Chondrocyte (in vitro differentiated cells): ENCODE measurements around the gene ST6GAL2. TPM values are rescaled to one million over a fixed set of nuclear protein-coding genes. Genes with fewer than 3 reads are reported as not detected.

Source experiments
- DNase-seq: peaks from one replicate; pipeline ENCODE4 v3.0.0; 2021; ENCODE audit warnings: mixed read lengths, low spot score
- H3K27ac Mint-ChIP-seq: one replicate; pipeline ENCODE4 v1.8.0; 2021; ENCODE audit warnings: mild to moderate bottlenecking, moderate library complexity, mixed read lengths; ENCODE audit not compliant: unreplicated experiment
- H3K27me3 Mint-ChIP-seq: 2 replicates; pipeline ENCODE4 v1.8.0; 2021; ENCODE audit warnings: low read depth, mixed read lengths
- H3K36me3 Mint-ChIP-seq: 2 replicates; pipeline ENCODE4 v1.8.0; 2021; ENCODE audit warnings: low read depth, mixed read lengths
- H3K4me1 Mint-ChIP-seq: 2 replicates; pipeline ENCODE4 v1.8.0; 2021; ENCODE audit warnings: low read depth, mild to moderate bottlenecking, mixed read lengths
- H3K4me3 Mint-ChIP-seq: one replicate; pipeline ENCODE4 v1.8.0; 2021; ENCODE audit warnings: mild to moderate bottlenecking, moderate library complexity, mixed read lengths; ENCODE audit not compliant: unreplicated experiment
- H3K9me3 Mint-ChIP-seq: 2 replicates; pipeline ENCODE4 v1.8.0; 2021; ENCODE audit warnings: low read depth, mixed read lengths
- CTCF ChIP-seq: fragments of 200-600 bp; sonication (generic); IDR thresholded peaks from 2 replicates; pipeline ENCODE4 v1.5.0; 2021; ENCODE audit warnings: antibody characterized with exemption, mild to moderate bottlenecking, moderate library complexity
- total RNA-seq: library from RNA; stranded (reverse); gene quantifications from 3 replicates; pipeline ENCODE4 v1.2.1, GENCODE V29; 2021

The ST6GAL2 gene
- total RNA-seq, 1 donor from 2014 or later = 144 TPM

- Mint-ChIP-seq H3K4me1 (peaks cover 28% of the 10 kb centered on the region), H3K36me3 (peaks cover 3% of the 10 kb centered on the region), H3K4me3 (no peak overlapping the region), H3K27me3 (no peaks in the 10 kb centered on the region), H3K9me3 (peaks cover 6% of the 10 kb centered on the region), H3K27ac (no peak overlapping the region)
- no peak for TF ChIP-seq CTCF
- no peak for DNase-seq
Measured at GRCh38 chr2:106890606-106891005, 4.6 kb upstream of the ST6GAL2 start.

GRCh38 chr2:106886916-106887758 is 1.2 kb upstream of the ST6GAL2 start:
- peak; percentile 97 for DNase-seq
- Mint-ChIP-seq H3K4me1 (peaks cover 57% of the 10 kb centered on the region), H3K36me3 (peaks cover 5% of the 10 kb centered on the region), H3K9me3 (no peaks in the 10 kb centered on the region), H3K27ac (peak overlapping the region; percentile 76), H3K27me3 (no peaks in the 10 kb centered on the region), H3K4me3 (peak overlapping the region; percentile 86)
- TF ChIP-seq CTCF = peak; percentile 64

GRCh38 chr2:106885329-106885728 is 638 bp downstream of the ST6GAL2 start:
- no peak for DNase-seq
- peak overlapping the region; percentile 99 for H3K27ac Mint-ChIP-seq
- peak overlapping the region; percentile 99 for H3K4me3 Mint-ChIP-seq
- no peaks in the 10 kb centered on the region for H3K9me3 Mint-ChIP-seq
- TF ChIP-seq CTCF = no peak
- H3K27me3 Mint-ChIP-seq = no peaks in the 10 kb centered on the region
- peaks cover 60% of the 10 kb centered on the region for H3K4me1 Mint-ChIP-seq
- peaks cover 5% of the 10 kb centered on the region for H3K36me3 Mint-ChIP-seq

- Mint-ChIP-seq H3K27me3 (no peaks in the 10 kb centered on the region), H3K9me3 (no peaks in the 10 kb centered on the region), H3K36me3 (peaks cover 5% of the 10 kb centered on the region), H3K4me1 (peaks cover 63% of the 10 kb centered on the region), H3K4me3 (peak overlapping the region; percentile 69), H3K27ac (peak overlapping the region; percentile 77)
- DNase-seq = no peak
- peak; percentile 75 for TF ChIP-seq CTCF
Measured at GRCh38 chr2:106882673-106883072, 3.3 kb downstream of the ST6GAL2 start.

- H3K4me3 Mint-ChIP-seq = no peak overlapping the region
Measured at GRCh38 chr2:106878206-106878605, 7.8 kb downstream of the ST6GAL2 start.

More at GRCh38 chr2:106878206-106878605, 7.8 kb downstream of the ST6GAL2 start:
- DNase-seq = no peak
- Mint-ChIP-seq H3K36me3 (peaks cover 7% of the 10 kb centered on the region), H3K9me3 (no peaks in the 10 kb centered on the region), H3K27me3 (no peaks in the 10 kb centered on the region), H3K27ac (no peak overlapping the region), H3K4me1 (peaks cover 79% of the 10 kb centered on the region)
- no peak for TF ChIP-seq CTCF
